H7 (cell line): Measurements from ENCODE around the gene GLIPR2. TPM values are rescaled to one million over a fixed set of nuclear protein-coding genes. Genes with fewer than 3 reads are reported as not detected.

Source experiments
- DNase-seq: peaks from one replicate; pipeline ENCODE4 v3.0.0; 2012
- H3K27me3 ChIP-seq: 2 replicates; pipeline ENCODE4 v1.6.0; 2011; ENCODE audit warnings: mild to moderate bottlenecking, low read length; ENCODE audit not compliant: control insufficient read depth, insufficient read depth
- H3K36me3 ChIP-seq: replicated peaks from 2 replicates; pipeline ENCODE4 v1.5.1; 2011; ENCODE audit warnings: low read length; ENCODE audit not compliant: control insufficient read depth, insufficient read depth
- H3K4me3 ChIP-seq: 2 replicates; pipeline ENCODE4 v1.5.1; 2011; ENCODE audit warnings: low read depth, mild to moderate bottlenecking, control low read depth, low read length, moderate library complexity; ENCODE audit not compliant: insufficient read depth
- total RNA-seq: library from RNA; depleted of rRNA; stranded (reverse); fragments of >200 nt; shearing (Covaris generic); gene quantifications from 2 replicates; pipeline ENCODE4 v1.2.3, GENCODE V29; 2014

The GLIPR2 gene
- total RNA-seq, 1 experiment from 2014 or later, result 9.1 TPM

DNA sequence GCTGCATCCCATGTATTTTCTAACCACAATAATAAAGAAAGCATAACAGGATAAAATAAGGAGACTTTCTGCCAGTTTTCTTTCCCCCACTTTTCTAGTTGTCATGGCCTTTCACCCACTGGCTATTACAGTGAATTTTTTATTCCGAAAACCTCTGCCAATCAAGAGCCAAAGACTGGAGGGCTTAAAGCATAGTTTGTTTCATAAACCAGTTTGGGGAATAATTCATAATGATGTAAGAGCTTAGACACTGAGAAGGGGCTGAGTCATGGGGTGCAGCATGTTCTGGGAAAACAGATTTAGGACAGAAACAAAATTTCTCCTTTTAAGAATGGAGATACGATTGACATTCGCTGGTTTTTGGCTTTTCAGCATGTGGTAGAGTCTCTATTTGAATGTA lies 4.4 kb upstream of the GLIPR2 start:
- Histone ChIP-seq H3K27me3 (peaks cover 25% of the 10 kb centered on the region), H3K4me3 (no peak overlapping the region), H3K36me3 (no peaks in the 10 kb centered on the region)
- DNase-seq, result no peak

DNA sequence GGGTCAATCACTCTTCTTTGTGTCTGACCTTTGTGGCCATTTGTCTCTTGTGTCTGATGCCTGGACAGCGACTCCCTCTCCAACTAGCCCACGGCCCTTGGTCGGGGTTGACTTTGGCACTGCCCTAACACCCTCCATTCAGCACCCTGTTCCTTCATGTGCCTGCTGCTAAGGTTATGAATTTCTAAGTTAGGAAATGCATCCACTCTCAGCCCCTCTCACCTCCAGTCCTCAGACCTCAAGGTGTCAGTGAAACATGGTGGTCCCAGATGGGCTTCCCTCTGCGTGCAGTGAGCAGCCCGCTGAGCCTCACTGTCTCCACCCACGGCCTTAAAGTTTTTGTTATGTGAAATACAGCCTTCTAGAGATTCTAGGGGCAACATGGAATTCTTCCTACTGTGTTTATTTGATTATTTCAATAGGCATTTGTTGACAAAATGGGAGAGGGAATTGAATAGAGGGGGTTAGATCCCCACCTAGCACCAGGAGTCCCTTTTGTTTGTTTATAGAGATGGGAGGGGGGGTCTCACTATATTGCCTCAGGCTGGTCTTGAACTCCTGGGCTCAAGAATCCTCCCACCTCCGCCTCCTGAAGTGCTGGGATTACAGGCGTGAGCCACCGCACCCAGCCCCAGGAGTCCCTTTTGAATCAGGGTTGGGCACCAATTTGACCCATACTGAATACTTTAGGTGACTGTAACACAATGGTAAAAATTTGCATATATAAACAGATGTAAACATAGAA lies 1.6 kb upstream of the GLIPR2 start:
- no peaks in the 10 kb centered on the region for H3K36me3 ChIP-seq
- DNase-seq, result peak; percentile 48
- no peak overlapping the region for H3K4me3 ChIP-seq
- H3K27me3 ChIP-seq, result peaks cover 45% of the 10 kb centered on the region

DNA sequence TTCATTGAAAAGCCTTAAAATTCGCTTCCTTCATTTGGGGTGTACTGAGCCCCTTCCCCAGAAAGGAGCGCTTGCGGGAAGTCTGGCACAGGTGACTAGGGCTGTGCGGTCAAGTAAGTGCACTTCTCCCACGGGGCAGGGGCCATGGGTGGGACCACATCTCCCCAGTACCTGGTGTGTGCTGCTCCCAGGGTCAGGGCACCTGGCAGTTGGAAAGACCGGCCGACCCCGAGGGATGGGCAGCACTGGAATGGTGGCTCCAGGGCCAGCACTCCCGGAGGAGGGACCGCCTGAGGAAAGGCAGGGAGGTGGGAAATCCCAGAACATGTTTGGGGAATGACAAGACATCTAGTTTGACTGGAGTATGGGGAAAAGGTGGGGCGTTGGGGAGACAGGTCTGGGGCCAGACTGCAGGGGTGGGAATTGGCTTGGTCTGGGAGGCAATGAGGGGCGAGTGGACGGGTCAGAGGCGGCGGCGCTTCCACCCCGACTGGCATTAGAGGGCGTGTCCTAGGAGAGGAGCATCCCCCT lies 727 bp upstream of the GLIPR2 start:
- no peak for DNase-seq
- Histone ChIP-seq H3K36me3 (no peaks in the 10 kb centered on the region), H3K27me3 (peaks cover 45% of the 10 kb centered on the region), H3K4me3 (peak overlapping the region; percentile 66)

DNA sequence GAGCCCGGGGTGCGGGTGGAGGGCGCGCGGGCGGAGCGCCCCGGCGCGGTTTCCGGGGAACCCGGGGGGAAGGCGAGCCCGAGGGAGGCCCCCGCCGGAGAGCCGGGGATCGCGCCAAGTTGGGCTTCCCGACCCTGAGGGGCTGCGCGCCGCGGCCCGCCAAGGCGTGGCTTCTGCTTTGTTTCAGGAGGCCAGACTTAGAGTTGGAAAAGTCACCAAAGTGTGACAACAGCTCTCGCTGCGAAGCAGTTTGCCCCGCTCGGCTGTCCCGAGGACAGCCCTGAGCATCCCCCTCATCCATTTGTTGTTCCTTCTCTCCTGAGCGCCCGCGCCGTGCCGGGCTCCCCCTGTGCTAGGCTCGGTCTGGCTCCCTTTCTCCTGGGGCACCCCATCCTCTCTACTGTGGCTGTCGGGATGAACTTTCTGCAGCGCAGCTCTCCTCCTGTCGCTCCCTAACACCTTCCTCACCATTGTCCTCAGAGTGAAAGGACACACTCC lies 410 bp downstream of the GLIPR2 start:
- no peak for DNase-seq

DNA sequence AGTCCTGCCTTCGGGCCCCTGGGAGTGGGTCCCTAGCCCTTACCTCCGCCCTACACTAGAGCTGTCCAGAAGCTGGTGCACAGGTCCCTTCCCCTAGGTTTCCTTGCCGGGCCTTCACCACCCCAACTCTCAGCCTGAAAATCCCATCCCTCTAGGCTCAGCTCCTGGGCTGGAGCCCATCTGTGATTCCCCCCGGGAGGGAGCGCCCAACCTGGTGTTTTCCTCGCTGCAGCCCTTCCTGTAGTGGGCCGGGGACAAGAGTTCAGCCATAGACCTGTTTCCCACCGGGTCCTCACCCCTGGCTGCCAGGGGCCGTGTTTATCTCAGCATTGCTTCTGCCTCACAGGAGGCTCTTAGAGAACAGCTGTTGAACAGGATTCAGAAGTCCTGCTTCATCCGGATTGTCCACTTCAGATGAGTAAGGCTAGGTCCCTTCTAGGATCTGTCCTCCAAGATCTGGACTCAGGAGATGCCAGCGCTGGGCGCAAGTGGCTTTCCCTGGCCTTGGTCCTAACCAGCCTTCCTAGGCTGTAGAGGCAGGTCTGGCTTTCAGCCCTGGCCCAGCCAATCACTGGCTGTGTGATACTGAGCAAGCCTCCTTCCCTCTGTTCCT lies 965 bp downstream of the GLIPR2 start:
- Histone ChIP-seq H3K27me3 (peaks cover 45% of the 10 kb centered on the region), H3K36me3 (no peaks in the 10 kb centered on the region), H3K4me3 (peak overlapping the region; percentile 66)
- DNase-seq, result peak; percentile 55

More for the DNA sequence above, 410 bp downstream of the GLIPR2 start:
- no peaks in the 10 kb centered on the region for H3K36me3 ChIP-seq
- H3K27me3 ChIP-seq, result peaks cover 45% of the 10 kb centered on the region
- H3K4me3 ChIP-seq, result peak overlapping the region; percentile 66

DNA sequence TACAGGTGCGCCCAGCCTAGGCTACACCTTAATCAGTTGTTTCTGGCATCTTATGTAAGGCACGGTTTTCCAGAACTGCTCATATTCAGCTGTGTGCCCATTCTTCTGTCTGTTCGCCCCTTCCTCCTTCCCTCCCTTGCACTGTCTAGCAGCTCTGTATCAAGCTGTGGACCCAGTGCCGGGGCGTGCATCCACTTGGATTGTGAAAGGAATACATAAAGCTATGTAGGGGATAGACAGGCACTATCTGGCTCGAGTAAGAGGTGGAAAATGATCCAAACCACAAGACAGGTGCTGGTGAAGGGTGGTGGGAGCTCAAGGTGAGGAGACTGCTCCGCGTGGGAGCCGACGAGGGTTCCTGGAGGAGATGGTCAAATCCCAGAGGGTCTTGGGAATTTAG lies 2.0 kb downstream of the GLIPR2 start:
- DNase-seq, result no peak
- Histone ChIP-seq H3K27me3 (peaks cover 45% of the 10 kb centered on the region), H3K36me3 (no peaks in the 10 kb centered on the region), H3K4me3 (no peak overlapping the region)

DNA sequence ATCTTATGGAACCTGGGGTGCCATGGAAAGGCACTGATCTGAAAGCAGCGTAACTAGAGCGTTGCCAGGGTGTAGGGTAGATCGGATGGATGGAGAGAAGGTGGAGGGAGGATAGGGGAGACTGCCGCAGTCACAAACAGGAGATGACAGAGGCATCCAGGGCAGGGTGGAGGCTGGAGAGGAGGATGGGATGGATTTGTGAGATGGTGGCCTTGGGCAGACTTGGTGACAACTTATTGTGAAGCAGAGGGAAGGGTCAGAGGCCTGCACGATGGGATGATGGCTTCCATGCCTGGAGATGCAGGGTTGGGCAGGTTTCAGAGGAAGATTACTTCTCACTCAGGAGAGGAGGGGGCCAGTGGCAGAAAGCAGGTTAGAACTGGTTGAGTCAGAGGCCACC lies 2.4 kb downstream of the GLIPR2 start:
- Histone ChIP-seq H3K4me3 (no peak overlapping the region), H3K36me3 (no peaks in the 10 kb centered on the region), H3K27me3 (peaks cover 45% of the 10 kb centered on the region)

DNA sequence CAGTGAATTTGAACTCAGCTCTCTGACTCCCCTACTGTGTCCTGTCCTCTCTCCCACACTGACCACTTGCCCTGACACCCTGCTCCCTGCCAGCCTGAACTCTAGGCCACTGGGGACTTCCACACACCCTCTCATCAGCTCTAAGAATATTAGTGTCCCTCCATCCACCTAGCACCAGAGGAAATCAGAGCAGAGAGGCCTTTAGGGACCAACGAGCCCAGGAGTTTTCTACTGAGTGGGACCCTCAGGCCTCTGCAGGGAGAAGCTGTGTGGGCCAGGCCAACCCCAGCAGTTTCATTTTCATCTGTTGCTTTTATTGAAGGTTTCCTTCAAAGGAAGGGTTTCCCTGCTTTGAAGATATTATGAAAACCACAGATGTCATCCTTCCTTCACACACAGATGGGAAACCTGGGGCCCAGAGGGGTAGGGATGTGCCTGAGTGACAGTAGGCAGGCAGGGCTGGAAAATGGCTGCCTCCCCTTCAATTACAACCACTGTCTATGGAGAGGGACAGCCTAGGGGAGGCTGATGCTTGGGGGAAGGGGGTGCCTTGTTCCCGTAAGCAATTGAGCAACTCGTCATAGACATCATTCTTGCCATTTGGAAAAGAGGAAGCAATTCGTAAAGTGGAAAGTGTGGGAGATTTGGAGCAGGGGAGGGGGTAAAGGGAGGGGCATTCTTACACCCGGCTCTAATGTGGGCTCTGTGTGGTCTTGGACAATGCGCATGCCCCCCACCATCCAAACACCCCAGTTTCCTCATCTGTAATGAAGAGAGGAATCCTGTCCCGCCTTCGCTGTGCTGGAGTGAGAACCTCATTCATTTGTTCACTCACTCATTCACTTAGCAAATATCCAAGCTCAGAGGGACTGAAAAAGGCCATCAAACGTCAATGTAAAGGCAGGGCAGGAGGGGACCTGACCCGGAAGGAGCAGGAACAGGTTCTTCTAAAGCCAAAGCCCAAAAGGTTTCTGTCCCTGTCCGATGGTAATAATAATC lies 3.9 kb downstream of the GLIPR2 start:
- H3K4me3 ChIP-seq, result no peak overlapping the region
- no peak for DNase-seq

More for the DNA sequence above, 2.4 kb downstream of the GLIPR2 start:
- DNase-seq, result no peak

DNA sequence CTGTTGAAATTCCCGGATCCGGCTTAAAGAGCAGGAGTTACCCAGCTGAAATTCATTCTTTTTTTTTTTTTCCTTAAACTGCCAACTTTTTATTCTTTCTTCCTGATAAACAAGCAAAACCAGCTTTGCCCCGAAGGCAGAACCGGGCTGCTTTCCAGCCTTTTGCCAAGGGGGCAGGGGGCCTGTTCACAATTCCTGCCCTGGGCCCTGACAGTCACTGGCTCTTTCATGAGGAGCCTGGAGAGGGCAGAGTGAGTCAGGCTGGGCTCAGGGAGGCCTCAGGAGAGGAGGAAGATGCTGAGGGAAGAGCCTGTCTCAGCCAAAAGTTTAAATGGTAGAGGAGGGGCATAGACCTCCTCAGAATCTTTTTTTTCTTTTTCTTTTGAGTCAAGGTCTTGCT lies 4.8 kb downstream of the GLIPR2 start:
- H3K4me3 ChIP-seq, result no peak overlapping the region
- peak; percentile 76 for DNase-seq
- H3K36me3 ChIP-seq, result no peaks in the 10 kb centered on the region
- peaks cover 28% of the 10 kb centered on the region for H3K27me3 ChIP-seq

More for the DNA sequence above, 3.9 kb downstream of the GLIPR2 start:
- peaks cover 37% of the 10 kb centered on the region for H3K27me3 ChIP-seq
- H3K36me3 ChIP-seq, result no peaks in the 10 kb centered on the region

DNA sequence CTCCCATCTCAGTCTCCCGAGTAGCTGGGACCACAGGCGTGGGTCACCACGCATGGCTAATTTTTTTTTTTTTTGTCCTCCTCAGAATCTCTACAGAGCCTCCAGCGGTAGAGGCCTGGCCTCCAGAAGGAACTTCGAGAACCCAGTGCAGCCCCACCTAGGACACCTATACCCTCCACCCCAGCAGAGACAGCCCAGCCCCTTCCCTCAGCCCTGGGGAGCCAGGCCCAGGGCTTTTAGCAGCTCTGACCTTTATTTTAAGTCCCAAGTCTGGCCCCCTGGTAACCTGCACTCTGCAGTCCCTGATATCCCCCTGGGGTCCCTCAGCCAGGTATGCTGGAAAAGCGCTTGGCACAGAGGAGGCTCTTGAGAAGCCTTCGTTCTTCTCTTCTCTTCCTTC lies 5.2 kb downstream of the GLIPR2 start:
- H3K27me3 ChIP-seq, result peaks cover 24% of the 10 kb centered on the region
- H3K36me3 ChIP-seq, result no peaks in the 10 kb centered on the region
- no peak for DNase-seq
- no peak overlapping the region for H3K4me3 ChIP-seq

DNA sequence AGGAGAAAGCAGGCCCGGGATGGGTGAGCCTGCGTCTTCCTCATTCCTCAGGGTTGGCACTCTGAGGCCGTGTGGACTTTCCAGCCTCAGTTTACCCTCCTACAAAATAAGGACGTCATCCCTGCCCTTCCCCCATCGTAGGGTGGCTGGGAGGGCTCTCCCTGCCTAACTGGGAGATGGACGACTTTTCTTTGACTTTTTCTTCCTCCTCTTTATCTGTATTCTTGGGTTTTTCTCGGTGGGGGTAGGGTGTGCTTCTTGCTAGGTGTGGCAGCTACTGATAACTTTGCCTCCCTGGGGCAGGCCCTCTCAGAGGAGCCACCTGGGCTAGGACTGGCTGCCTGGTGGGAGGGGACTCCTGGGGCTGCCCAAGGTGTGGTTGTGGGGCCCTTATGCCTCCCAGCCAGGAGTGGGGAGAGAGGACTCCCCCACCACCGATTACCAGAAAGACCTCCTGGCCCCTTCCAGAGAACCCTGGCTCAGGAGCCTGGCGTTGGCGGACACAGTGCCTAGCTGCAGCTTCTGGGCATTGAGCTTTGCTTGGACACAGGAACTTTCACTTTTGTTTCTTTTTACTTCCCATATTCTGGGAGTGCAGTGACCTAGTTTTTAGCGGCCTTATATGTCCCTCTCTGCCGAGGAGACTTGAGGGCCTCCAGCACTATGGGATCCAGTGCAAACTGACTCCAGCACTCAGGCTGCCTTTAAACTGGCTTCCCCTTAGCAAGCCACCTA lies 6.1 kb downstream of the GLIPR2 start:
- no peaks in the 10 kb centered on the region for H3K36me3 ChIP-seq
- DNase-seq, result no peak
- H3K27me3 ChIP-seq, result peaks cover 15% of the 10 kb centered on the region
- H3K4me3 ChIP-seq, result no peak overlapping the region

DNA sequence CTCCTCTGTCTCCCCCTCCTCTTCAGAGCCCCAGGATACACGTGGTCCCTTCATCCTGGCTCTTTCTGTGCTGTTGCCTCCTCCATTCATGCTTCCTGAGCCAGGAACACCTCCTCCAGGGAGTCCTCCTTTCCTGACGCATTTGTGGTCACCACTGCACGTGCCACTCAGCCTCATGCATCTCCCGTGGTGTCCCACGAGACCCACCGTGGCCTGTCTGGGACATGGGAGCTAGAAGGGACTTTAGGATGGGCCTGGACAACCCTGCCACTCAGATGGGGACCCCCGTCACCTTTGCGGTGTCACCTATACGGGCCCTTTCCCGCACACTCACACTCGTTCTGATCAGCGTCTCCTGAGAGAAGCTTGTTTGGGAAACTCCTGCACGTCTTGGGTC lies 6.7 kb downstream of the GLIPR2 start:
- Histone ChIP-seq H3K36me3 (no peaks in the 10 kb centered on the region), H3K4me3 (no peak overlapping the region), H3K27me3 (peaks cover 11% of the 10 kb centered on the region)
- DNase-seq, result no peak

DNA sequence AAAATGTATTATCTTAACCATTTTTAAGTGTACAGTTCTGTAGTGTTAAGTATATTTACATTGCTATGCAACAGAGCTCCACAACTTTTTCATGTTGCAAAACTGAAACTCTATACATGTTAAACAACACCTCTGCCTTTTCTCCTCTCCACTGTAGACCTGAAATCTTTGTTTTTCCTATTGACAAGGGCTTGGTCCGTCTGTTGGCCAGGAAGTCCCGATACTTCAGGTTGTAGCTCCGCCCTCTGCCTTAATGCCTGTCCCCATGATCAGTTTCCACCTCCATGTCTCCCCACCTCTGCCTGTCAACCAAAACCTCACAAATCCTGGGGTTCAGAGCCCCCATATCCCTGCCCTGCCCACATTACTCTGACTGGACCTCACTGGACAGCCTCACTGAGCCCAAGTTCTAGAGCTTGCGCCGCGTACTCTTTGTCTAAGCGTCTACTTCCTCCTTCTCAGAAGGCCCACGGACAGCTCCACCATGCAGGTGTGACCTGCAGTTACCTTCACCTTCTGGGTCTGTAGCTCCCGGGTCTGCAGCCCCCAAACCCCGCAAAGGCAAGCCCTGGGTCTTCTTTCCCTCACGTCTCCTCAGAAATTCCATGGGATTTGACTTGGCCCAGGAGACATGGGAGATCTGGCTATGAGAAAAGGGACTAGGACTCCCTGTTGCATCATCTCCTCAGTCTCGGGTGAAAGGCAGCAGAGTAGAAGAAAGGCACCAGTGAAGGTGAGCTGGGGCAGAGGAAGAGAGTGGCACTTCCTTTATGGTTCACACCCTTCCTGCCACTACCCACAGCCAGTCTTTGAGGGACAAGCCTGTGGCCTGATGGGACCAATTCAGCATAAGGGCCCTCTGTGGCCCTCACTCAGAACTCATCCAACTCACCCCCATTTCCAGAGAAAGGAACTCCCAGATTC lies 8.0 kb downstream of the GLIPR2 start:
- Histone ChIP-seq H3K36me3 (no peaks in the 10 kb centered on the region; the same call in 1 of the 2 replicates), H3K4me3 (no peak overlapping the region), H3K27me3 (no peaks in the 10 kb centered on the region; the same call in 1 of the 2 replicates)
- DNase-seq, result no peak
